Measurements from ENCODE around the gene PLK2.

PLK2 gene

GRCh38 chr5:58477760-58478376 lies 18.0 kb upstream of the PLK2 start:
- no peak for DNase-seq

GRCh38 chr5:58475404-58475803 lies 15.5 kb upstream of the PLK2 start:
- no peak for DNase-seq

GRCh38 chr5:58469896-58470295 lies 10.0 kb upstream of the PLK2 start:
- no peak for DNase-seq

GRCh38 chr5:58466939-58467338 lies 7.1 kb upstream of the PLK2 start:
- no peak for DNase-seq

- peak; percentile 5 for DNase-seq
These were observed 2.8 kb upstream of the PLK2 start for GRCh38 chr5:58462623-58463230.

GRCh38 chr5:58462154-58462553 lies 2.3 kb upstream of the PLK2 start:
- peak; percentile 61 for DNase-seq

- peak; percentile 63 for DNase-seq
These were observed 923 bp upstream of the PLK2 start for GRCh38 chr5:58460732-58461286.

- DNase-seq, result no peak
These were observed 512 bp downstream of the PLK2 start for GRCh38 chr5:58459146-58460001.

GRCh38 chr5:58458743-58459145 lies 1.1 kb downstream of the PLK2 start:
- no peak for DNase-seq

- no peak for DNase-seq
These were observed 1.6 kb downstream of the PLK2 start for GRCh38 chr5:58458141-58458742.

- DNase-seq, result no peak
These were observed 2.8 kb downstream of the PLK2 start for GRCh38 chr5:58457050-58457449.

- DNase-seq, result no peak
These were observed 3.4 kb downstream of the PLK2 start for GRCh38 chr5:58456486-58456885.

- DNase-seq, result no peak
These were observed 3.9 kb downstream of the PLK2 start for GRCh38 chr5:58456026-58456425.

- DNase-seq, result no peak
These were observed 4.4 kb downstream of the PLK2 start for GRCh38 chr5:58455480-58455879.

GRCh38 chr5:58455066-58455465 lies 4.8 kb downstream of the PLK2 start:
- no peak for DNase-seq

GRCh38 chr5:58454025-58454424 lies 5.9 kb downstream of the PLK2 start:
- no peak for DNase-seq

GRCh38 chr5:58453306-58453705 lies 6.6 kb downstream of the PLK2 start:
- no peak for DNase-seq

- DNase-seq, result no peak
These were observed 7.2 kb downstream of the PLK2 start for GRCh38 chr5:58452566-58453258.

- DNase-seq, result no peak
These were observed 7.9 kb downstream of the PLK2 start for GRCh38 chr5:58451732-58452565.

GRCh38 chr5:58450811-58451629 lies 8.9 kb downstream of the PLK2 start:
- DNase-seq, result no peak

- DNase-seq, result no peak
These were observed 9.9 kb downstream of the PLK2 start for GRCh38 chr5:58450018-58450417.
